Endothelial cell of umbilical vein (primary cell): ENCODE data around the gene FLT4. TPM values are rescaled to one million over a fixed set of nuclear protein-coding genes. Genes with fewer than 3 reads are reported as not detected.

Experiments
- BruUV-seq: library from RNA; stranded (reverse); fragments of 400-500 nt; replicated peaks from 2 replicates; lab custom pipeline; 2021; lab: Mats Ljungman, UMichigan
- CTCF ChIA-PET: fragments of 300-600, 350-600 bp; sonication (Branson Sonifier 250); formaldehyde crosslinking; loops from one replicate; lab custom pipeline; 2021; ENCODE audit warnings: antibody characterized with exemption, inconsistent platforms; lab: Charles Lee
- POLR2A ChIA-PET: fragments of 300-600, 350-600 bp; sonication (Branson Sonifier 250); formaldehyde crosslinking; loops from one replicate; lab custom pipeline; 2021; ENCODE audit warnings: antibody characterized with exemption, inconsistent platforms; lab: Charles Lee
- DNase-seq: peaks from one replicate; pipeline ENCODE4 v3.0.0-alpha.2; 2011; ENCODE audit warnings: low read depth, low spot score
- FAIRE-seq: peaks from 2 replicates; lab custom pipeline; 2011; peaks lifted over from hg19 to GRCh38; lab: Jason Lieb, UNC
- H2AFZ ChIP-seq: 2 replicates; pipeline ENCODE4 v1.6.0; 2012; ENCODE audit warnings: low read depth, low read length, control low read depth, inconsistent platforms
- H3K27ac ChIP-seq: 2 replicates; pipeline ENCODE4 v1.5.1; 2011; ENCODE audit warnings: low read depth, mild to moderate bottlenecking, control low read depth, low read length, moderate library complexity; ENCODE audit not compliant: insufficient read depth
- H3K27me3 ChIP-seq, 2 experiments: 2 replicates each; pipeline versions ENCODE4 v1.6.0 to v1.6.1; 2011; ENCODE audit warnings: low read length in 2 of 2, mixed read lengths in 1 of 2; ENCODE audit not compliant: control insufficient read depth in 2 of 2, insufficient read depth in 2 of 2
- H3K36me3 ChIP-seq, 2 experiments: 2 replicates in 1 of 2; 3 replicates in 1 of 2; pipeline ENCODE4 v1.5.1; 2011; ENCODE audit warnings: low read length in 2 of 2, mild to moderate bottlenecking in 1 of 2, moderate library complexity in 1 of 2; ENCODE audit not compliant: control insufficient read depth in 2 of 2, insufficient read depth in 2 of 2; ENCODE audit errors: extremely low read depth in 1 of 2
- H3K4me1 ChIP-seq: 3 replicates; pipeline ENCODE4 v1.5.1; 2011; ENCODE audit warnings: mild to moderate bottlenecking, low read length; ENCODE audit not compliant: control insufficient read depth, insufficient read depth; ENCODE audit errors: extremely low read depth
- H3K4me2 ChIP-seq: 2 replicates; pipeline ENCODE4 v1.6.1; 2011; ENCODE audit warnings: low read length, control low read depth, mixed read lengths; ENCODE audit not compliant: insufficient read depth
- H3K4me3 ChIP-seq, 3 experiments: fragments of 200-600 bp in 1 of 3; sonication (generic), shearing (Covaris generic) in 1 of 3; replicated peaks in 1 of 3; 2 replicates each; pipeline ENCODE4 v1.5.1; 2011 to 2016; ENCODE audit warnings: control low read depth in 3 of 3, low read length in 3 of 3, mild to moderate bottlenecking in 2 of 3, inconsistent platforms in 1 of 3, low read depth in 1 of 3, moderate library complexity in 1 of 3; ENCODE audit not compliant: insufficient read depth in 1 of 3
- H3K79me2 ChIP-seq: 2 replicates; pipeline ENCODE4 v1.6.0; 2012; ENCODE audit warnings: low read length, inconsistent platforms; ENCODE audit not compliant: control insufficient read depth, insufficient read depth
- H3K9ac ChIP-seq: replicated peaks from 2 replicates; pipeline ENCODE3; 2011; ENCODE audit warnings: low read length, control low read depth; ENCODE audit not compliant: insufficient read depth; ENCODE audit errors: extremely low read depth
- H3K9me1 ChIP-seq: replicated peaks from 3 replicates; pipeline ENCODE4 v1.6.0; 2011; ENCODE audit warnings: mild to moderate bottlenecking, low read length; ENCODE audit not compliant: control insufficient read depth, insufficient read depth; ENCODE audit errors: extremely low read depth
- H3K9me3 ChIP-seq: replicated peaks from 2 replicates; pipeline ENCODE4 v1.5.1; 2012; ENCODE audit warnings: low read length, inconsistent platforms; ENCODE audit not compliant: control insufficient read depth, insufficient read depth
- H4K20me1 ChIP-seq: replicated peaks from 2 replicates; pipeline ENCODE3; 2011; ENCODE audit warnings: mild to moderate bottlenecking, low read length; ENCODE audit not compliant: control insufficient read depth, insufficient read depth; ENCODE audit errors: extremely low read depth
- EZH2 ChIP-seq: IDR thresholded peaks from 2 replicates; pipeline ENCODE4 v1.6.1; 2012; ENCODE audit warnings: borderline replicate concordance, low read depth, mild to moderate bottlenecking, moderate library complexity, low read length, inconsistent platforms; ENCODE audit not compliant: severe bottlenecking
- FOS ChIP-seq: IDR thresholded peaks from 2 replicates; pipeline ENCODE4 v1.6.1; 2011; ENCODE audit warnings: mild to moderate bottlenecking, low read length, moderate library complexity, borderline replicate concordance; ENCODE audit not compliant: insufficient read depth
- GATA2 ChIP-seq: IDR thresholded peaks from 2 replicates; pipeline ENCODE4 v1.7.0; 2011; ENCODE audit warnings: low read depth, mild to moderate bottlenecking, moderate library complexity, mixed read lengths, low read length; ENCODE audit not compliant: insufficient read length, insufficient read depth
- JUN ChIP-seq: IDR thresholded peaks from 2 replicates; pipeline ENCODE4 v1.6.1; 2011; ENCODE audit warnings: borderline replicate concordance, low read depth; ENCODE audit not compliant: insufficient read length, insufficient read depth
- MYC ChIP-seq: IDR thresholded peaks from one replicate; pipeline ENCODE4 v1.6.1; 2011; ENCODE audit warnings: mild to moderate bottlenecking, low read depth, low read length
- POLR2A ChIP-seq: IDR thresholded peaks from 2 replicates; pipeline ENCODE4 v1.6.1; 2012; ENCODE audit warnings: low read depth, mild to moderate bottlenecking, control low read depth, low read length
- POLR2AphosphoS5 ChIP-seq: IDR thresholded peaks from 2 replicates; pipeline ENCODE4 v1.6.1; 2012; ENCODE audit warnings: low read depth, mild to moderate bottlenecking, control low read depth, low read length, moderate library complexity; ENCODE audit not compliant: insufficient read depth
- dilution Hi-C: fragments of 300-500 bp; cut with MboI; formaldehyde crosslinking; loops from one replicate; pipeline ENCODE4 v1.15.0; 2019; ENCODE audit warnings: low sequenced_read_pairs; ENCODE audit not compliant: extremely low pct_ligation_motif_present
- intact Hi-C: fragments of 100-400 bp; cut with micrococcal nuclease; formaldehyde crosslinking; loops from one replicate; pipeline ENCODE4 v1.10.0; 2022
- polyA plus RNA-seq, 4 experiments: library from polyadenylated mRNA; depleted of rRNA in 3 of 4; stranded (reverse) in 3 of 4; unstranded in 1 of 4; fragments of >200 nt; gene quantifications; 2 replicates each; pipeline versions ENCODE4 v1.2.1 to v1.2.3, GENCODE V29; 2011 to 2012; ENCODE audit warnings: missing spikeins in 1 of 4
- total RNA-seq: library from RNA; stranded (reverse); gene quantifications from 2 replicates; pipeline ENCODE4 v1.2.3, GENCODE V29; 2021
- TF ChIP-seq, protein P1 (sequence below), 2 donors: IDR thresholded peaks; 1 replicate in 1 of 2; 2 replicates in 1 of 2; pipeline ENCODE4 v1.5.1; 2011; ENCODE audit warnings: low read length in 2 of 2, mild to moderate bottlenecking in 2 of 2, moderate library complexity in 2 of 2, control low read depth in 1 of 2, inconsistent platforms in 1 of 2, low read depth in 1 of 2; ENCODE audit not compliant: insufficient read depth in 1 of 2; ENCODE audit errors: extremely low read depth in 1 of 2
- TF ChIP-seq, protein P2 (sequence below): IDR thresholded peaks from 2 replicates; pipeline ENCODE4 v1.6.1; 2011; ENCODE audit not compliant: insufficient read depth, insufficient read length

The FLT4 gene
- total and polyA plus RNA-seq, 2 donors (not counting 3 experiments of a cell fraction or from before 2014, with no cell fraction given): 44.4 to 71.5 TPM

DNA sequence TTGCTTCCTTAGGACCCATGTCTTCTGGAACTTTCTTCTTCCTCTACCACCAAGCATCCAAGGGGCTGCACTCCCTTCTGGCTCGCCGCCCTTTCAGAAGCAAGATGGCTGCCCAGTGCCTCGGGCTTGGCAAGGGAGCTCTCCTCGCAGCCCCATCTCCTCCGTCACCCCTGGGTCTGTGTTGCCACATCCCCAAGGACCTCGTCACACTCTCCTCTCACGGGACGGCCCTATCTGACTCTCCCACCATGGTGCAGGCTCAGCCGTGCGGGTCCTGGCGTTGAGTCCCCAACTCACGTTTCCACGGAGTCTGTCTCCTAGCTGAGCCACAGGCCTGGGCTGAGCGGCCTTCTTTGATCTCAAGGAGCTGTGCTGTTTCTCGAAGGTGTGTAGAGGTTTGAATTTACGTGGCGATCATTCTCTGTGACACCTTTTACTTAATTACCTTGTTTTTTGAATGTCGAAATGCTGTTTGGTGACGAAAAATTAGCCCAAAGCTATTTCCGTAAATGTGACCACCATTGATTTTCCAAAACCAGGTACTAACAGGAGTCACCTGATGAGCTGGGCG is 43.1 kb downstream of the FLT4 start:
- Histone ChIP-seq H3K9me1 (no peaks in the 10 kb centered on the region), H3K4me1 (peaks cover 3% of the 10 kb centered on the region), H3K4me3 (no peak overlapping the region), H2AFZ (no peak overlapping the region), H3K9ac (no peak overlapping the region), H3K79me2 (no peaks in the 10 kb centered on the region), H3K9me3 (no peaks in the 10 kb centered on the region), H3K27me3 (no peaks in the 10 kb centered on the region), H3K27ac (no peak overlapping the region), H3K36me3 (peaks cover 0 to 2% of the 10 kb centered on the region in 2 experiments), H4K20me1 (no peaks in the 10 kb centered on the region), H3K4me2 (no peak overlapping the region)
- no peak for FAIRE-seq
- no TSS peak for BruUV-seq
- dilution Hi-C loops: no loop called here
- TF ChIP-seq, protein P1, sequence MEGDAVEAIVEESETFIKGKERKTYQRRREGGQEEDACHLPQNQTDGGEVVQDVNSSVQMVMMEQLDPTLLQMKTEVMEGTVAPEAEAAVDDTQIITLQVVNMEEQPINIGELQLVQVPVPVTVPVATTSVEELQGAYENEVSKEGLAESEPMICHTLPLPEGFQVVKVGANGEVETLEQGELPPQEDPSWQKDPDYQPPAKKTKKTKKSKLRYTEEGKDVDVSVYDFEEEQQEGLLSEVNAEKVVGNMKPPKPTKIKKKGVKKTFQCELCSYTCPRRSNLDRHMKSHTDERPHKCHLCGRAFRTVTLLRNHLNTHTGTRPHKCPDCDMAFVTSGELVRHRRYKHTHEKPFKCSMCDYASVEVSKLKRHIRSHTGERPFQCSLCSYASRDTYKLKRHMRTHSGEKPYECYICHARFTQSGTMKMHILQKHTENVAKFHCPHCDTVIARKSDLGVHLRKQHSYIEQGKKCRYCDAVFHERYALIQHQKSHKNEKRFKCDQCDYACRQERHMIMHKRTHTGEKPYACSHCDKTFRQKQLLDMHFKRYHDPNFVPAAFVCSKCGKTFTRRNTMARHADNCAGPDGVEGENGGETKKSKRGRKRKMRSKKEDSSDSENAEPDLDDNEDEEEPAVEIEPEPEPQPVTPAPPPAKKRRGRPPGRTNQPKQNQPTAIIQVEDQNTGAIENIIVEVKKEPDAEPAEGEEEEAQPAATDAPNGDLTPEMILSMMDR (IDR thresholded peaks at IDR 0.05; ENCODE audit: extremely low read depth in 1 of 2, insufficient read depth in 1 of 2, low read depth in 1 of 2, low read length in 2 of 2): no peak
- TF ChIP-seq MYC (no peak), GATA2 (no peak), FOS (no peak), JUN (no peak), EZH2 (no peak), POLR2A (no peak), POLR2AphosphoS5 (no peak)
- TF ChIP-seq, protein P2, sequence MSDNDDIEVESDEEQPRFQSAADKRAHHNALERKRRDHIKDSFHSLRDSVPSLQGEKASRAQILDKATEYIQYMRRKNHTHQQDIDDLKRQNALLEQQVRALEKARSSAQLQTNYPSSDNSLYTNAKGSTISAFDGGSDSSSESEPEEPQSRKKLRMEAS: no peak
- ChIA-PET POLR2A (interaction anchor here (0.6 kb wide), 1 partner anchor 517 kb away, joined by 3 read pairs; no protein-coding TSS in a partner anchor), CTCF (interaction anchor here (0.7 to 2.1 kb wide), 32 partner anchors 8 to 481 kb away, joined by 3 to 10 read pairs (median 3); partner anchors contain the start of genes CNOT6, FLT4, MAPK9 and RASGEF1C)
- intact Hi-C loops: loop anchor here (1.0 to 2.0 kb wide), 3 partner anchors 64 to 313 kb away; partner anchors contain the start of genes CNOT6 and MAPK9
- no peak for DNase-seq
